GM21723 (cell line): ENCODE results near the gene A2ML1.
A peak's percentile ranks its signal among the peaks of the same experiment; 100 is the strongest.
"Not testable (repeated sequence)": the region's sequence is repeated elsewhere in the genome, so short reads cannot be mapped to it uniquely, and the experiment has no call there.

Experiments
- ATAC-seq: cut with Tn5 transposase; IDR thresholded peaks from one replicate; pipeline ENCODE4 v1.9.1; 2021; ENCODE audit warnings: mild to moderate bottlenecking, moderate library complexity; ENCODE audit not compliant: unreplicated experiment

The A2ML1 gene

DNA sequence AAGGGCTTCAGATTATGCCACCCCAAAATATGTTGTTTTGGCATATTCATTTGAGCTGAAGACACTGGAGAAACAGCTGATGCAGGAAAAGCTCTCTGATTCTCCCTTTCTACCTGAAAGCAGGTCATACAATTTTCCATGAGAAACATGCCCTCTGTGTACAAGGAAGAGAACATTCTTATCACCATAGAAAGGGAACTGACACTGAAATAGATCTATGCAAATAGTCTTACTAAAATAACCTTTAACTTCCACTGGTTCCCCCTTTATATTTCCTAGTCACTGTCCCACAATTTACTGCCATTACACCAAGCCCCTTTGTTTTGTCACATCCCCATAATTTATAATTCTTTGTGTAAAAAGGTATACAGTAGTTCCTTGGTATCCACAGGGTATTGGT lies 82.2 kb downstream of the A2ML1 start:
- no peak for ATAC-seq

DNA sequence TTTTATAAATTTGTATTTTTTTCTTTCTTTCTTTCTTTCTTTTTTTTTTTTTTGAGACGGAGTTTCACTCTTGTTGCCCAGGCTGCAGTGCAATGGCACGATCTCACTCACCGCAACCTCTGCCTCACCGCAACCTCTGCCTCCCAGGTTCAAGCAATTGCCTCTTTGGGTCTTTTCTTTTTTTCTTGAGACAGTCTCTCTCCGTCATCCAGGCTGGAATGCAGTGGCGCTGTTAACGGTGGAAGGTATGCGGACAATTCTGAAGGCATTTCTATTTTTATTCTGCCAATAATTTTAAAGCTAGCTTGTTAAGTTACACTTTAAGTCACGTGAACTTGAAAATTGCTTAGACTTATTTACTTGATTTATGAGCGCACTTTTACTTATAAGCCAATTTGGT lies 83.1 kb downstream of the A2ML1 start:
- ATAC-seq: no peak

DNA sequence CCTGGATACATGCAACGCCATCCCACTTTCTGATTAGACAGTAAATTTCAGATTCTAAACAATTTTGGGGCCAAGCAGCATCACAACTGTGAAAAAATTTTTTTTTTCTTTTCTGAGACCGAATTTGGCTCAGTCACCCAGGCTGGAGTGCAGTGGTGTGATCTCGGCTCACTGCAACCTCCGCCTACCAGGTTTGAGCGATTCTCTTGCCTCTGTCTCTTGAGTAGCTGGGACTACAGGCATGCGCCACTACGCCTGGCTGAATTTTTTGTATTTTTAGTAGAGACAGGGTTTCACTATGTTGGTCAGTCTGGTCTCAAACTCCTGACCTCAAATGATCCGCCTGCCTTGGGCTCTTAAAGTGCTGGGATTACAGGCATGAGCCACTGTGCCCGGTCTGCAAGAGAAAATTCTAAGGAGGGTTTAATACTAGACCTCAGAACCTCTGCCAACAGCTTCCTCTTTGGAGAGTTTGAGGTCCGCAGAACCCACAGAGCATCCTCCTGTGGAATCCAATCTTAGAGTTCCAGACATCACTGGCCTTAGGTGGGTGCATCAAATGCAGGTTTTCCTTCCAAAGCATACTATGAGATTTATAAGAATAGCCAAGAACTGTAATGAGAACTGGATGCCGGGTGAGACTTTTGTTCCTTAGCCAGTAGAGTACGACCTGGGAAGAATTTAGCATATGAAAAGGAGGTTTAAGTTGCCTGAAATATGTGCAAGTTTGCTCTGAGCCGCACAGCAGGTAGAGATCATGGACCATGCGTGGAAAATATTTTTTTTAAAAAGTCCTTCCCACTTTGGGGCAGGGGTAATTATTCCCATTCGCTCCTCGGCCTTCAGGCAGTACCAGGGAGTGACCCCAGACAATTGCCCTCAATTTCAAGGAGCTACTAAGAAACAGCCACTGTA lies 84.1 kb downstream of the A2ML1 start:
- no peak for ATAC-seq

DNA sequence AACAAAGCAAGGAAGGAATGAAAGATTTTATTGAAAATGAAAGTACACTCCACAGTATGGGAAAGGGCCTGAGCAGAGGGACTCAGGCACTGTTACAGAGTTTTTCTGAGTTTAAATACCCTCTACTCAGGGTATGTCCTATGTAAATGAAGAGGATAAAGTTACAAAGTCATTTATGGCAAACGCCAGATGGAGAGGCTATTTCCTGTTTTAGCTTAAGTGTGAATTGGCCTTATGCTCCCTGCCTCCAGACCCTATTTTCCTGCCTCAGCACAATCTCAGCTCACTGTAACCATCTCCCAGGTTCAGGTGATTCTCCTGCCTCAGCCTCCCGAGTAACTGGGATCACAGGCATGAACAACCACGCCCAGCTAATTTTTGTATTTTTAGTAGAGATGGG lies 85.1 kb downstream of the A2ML1 start:
- no peak for ATAC-seq

DNA sequence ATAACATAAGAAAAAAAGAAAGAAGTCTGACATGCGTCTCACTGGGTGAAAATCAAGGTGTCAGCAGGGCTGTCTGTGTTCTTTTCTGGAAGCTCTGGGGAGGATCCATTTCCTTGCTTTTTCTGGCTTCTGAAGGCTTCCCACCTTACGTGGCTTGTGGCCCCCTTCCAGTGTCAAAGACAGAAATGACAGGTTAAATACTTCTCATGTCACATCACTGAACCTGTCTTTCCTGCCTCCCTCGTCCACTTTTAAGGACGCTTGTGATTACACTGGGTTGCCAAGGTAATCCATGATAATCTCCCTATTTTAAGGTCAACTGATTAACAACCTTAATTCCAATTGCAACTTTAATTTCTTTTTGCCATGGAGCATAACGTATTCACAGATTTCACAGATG lies 87.3 kb downstream of the A2ML1 start:
- ATAC-seq: no peak

DNA sequence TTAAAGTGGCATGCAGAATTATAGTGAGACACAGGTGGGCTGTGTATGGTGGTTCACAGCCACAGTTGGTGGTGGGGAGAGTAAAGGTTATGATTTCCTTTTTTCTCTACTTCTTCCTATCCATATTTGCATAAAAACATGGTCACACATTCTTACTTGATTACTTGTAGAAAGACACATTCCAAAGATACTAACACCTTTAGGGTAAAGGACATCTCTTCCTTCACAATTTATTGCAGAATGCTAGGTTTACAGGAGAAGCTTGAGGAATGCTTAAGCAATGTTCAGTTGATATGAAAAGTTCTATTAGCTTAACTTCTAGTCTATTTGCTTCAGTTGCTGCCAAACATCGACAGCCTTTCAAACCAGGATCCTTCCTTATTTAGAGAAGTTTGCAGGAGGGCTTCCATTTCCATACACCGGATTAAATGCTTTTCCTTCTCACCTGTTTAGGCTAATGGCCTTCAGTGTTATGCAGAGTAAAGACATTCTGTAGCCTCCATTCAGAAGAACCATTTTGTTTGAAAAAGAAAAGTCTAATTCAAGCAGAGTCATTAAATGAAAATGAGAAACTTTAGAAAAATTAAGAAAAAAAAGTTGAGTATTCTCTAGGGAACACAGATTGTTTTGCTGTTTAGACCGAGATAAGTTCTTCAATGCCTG lies 89.3 kb downstream of the A2ML1 start:
- ATAC-seq: no peak

DNA sequence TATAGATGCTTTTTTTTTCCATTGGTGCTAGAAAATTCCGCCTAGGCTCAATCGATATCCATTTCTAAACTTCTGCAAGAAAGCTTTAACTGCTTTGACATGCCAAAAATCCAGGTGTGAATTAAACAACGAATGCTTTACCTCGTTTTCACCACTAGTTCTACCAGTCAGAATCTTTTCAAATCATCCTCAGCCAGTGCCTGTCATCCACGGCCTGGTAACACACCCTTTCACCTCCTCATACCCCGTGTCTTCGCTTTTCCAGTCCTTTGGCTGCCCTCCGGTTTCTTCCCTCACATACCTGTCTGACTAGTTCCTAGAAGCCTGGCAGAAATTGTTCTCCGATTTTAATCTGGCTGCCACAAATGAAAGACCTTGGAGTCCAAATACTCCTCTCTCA lies 90.5 kb downstream of the A2ML1 start:
- no peak for ATAC-seq

DNA sequence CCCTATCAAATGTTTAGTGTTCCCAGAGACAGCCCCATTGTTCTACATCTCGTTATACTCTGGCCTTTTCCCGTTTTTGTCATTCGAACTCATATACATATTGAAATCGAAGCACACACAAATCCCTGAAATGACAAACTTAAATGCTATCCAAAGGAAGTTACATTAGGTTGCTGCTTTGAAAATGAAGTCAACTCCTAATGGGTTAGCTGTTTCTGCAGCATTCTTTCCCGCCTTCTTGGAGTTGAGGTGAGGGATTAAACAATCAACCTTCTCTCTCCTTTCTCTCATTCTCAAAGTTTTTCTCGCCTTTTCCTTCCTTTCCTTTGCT lies 91.2 kb downstream of the A2ML1 start:
- no peak for ATAC-seq

DNA sequence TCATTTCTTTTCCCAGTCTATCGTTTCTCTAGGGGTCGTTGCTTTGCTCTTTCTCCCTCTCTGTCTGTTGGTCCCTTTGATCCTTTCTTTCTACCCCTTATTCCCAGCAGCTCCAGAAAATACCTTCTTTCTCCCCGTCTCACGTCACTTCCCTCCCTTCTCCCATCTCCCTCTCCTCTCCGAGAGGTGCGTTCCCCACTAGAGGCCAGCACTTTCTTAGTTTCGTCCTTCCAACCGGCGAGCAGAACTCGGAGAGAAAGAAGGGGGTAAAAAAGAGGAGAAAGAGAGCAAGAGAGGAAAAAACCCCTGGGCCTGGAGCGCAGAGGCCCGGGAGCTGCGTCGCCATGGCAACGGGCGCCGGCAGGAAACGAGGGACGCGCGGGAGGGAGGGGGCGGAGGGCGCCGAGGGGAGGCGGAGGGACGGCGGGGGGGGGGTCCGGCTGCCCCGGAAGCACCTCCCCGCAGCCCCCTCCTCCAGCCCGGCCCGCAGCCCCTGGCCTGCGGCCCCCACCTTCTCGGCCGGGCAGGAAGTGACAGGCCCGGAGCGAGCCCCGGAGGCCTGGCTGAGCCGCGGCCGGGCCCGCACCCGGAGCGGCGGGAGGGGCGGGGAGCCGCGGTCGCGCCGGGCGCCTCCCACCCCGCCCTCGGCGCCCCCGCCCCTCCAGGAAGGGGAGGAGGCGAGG lies 91.8 kb downstream of the A2ML1 start, which contains the start of gene PHC1:
Gene PHC1 (plus strand): TSS at position 477 of the 683 bp plus-strand sequence. CDS start 3,169 bp downstream, outside the sequence.
- peak; percentile 64 for ATAC-seq

DNA sequence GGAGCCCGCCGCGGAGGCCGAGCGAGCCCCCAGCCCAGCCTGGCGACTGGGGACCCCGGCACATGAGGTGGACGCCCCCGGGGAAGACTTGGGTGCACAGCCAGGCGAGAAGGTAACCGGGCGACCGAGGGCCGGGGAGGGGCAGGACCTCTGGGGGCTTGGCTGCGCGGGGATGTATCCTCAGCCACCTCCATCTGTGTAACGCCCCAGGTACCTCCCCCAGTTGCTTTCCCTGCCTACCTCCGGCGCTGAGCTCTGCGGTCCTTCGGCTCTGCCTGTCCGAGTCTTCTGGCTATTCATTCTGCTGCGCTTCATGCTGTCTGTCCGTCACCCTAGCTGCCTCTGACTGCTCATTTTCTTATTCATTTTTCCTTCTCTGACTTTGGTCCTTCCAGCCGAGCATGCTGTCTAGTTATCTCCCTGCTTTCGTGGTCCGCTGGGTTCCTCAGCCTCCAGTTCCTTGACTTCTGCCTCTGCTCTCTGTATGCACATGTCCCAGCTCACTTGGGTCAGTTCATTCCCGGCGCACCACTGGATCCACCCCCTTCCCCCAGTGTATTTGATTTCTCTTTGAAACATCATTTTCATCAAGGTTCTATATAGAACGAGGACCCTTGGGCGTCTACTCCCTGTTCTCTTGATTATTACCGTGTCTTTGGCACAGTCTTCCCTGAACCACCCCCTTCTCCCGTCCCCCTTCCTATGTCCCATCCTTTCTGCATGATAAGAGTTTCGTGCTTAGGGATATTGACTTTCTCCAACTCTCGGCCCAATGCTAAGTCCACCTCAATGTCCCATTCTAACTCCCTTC lies 92.5 kb downstream of the A2ML1 start:
- ATAC-seq: peak; percentile 80

DNA sequence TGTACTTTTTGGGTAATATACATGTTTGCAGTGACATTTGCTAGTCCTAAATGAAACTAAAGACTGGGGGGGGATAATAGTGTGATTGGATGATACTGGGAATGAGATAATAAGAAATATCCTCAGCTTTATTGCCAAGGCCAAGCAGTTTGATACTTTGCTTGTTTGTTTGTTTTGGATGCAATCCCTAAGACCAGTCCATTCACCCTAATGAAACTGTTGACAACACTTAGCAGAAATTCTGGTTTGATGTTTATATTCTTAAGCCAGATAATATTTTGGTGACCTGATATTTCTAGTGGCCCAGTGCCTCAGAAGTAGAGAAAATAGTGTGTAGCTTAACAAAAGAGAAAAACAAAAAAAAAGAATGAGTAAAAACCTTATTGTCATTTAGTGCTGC lies 93.7 kb downstream of the A2ML1 start:
- ATAC-seq: no peak

DNA sequence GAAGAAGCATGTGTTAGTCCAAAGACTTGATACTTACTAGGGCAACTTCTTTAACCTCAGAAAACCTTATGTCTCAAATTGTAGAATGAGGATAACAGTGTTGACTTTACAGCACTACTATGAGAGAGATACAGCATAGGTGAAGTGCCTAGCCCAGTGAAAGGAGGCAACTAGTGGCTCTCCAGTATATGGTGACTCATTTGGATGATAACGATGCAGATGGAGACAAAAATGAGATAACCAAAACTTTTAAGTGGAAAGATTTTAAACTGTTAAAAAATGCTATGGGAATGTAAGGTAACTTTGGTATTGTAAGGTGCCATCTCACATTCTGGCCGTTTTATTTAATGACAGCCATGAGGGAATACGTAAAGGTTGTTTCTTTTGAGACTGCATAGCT lies 94.6 kb downstream of the A2ML1 start:
- ATAC-seq: no peak

DNA sequence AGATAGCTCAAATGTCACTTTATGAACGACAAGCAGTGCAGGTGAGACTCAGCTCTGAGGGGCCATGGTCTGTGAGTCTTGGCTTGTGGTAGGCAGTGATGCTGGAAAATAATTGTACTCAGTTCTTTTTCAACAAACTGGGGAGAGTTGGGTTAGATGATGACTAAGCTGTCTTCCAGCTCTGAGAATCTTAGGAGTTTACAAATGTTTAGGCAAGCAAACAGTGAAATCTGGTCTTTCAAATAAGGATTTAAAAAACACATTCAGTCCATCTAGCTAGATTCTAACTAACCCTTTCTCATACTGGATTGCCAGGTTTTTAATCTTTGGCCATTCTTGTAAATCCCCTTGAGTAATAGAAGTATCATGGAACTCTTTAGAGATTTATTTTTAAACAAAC lies 95.3 kb downstream of the A2ML1 start:
- no peak for ATAC-seq

DNA sequence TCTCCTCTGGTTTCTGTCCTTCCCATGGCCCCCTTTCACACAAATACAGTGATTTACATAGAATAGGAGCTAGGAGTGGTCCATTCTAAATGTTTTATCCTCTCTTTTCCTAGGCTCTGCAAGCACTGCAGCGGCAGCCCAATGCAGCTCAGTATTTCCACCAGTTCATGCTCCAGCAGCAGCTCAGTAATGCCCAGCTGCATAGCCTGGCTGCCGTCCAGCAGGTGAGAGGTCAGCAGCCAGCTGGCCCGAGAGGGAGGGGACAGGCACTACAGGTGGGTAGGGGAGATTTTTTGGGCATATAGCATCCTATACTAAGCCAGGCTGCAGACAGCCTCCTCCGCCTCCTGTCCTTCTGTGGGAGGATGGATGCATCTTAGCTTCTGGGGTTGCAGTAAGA lies 97.2 kb downstream of the A2ML1 start:
- not testable (repeated sequence) for ATAC-seq

DNA sequence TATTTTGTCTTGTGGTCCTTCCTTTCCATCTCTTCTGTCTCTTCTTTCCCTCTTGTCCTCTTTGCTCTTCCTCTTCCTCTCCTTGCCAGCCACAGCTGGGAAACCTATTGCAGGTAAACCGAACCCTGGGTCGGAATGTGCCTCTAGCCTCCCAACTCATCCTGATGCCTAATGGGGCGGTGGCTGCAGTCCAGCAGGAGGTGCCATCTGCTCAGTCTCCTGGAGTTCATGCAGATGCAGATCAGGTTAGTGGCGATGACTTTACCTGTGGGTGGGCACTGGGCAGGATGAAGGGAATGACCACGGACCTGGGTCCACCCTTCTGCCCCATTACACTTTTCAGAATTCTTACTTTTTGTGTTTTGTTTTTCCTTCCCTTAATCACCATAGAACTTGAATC lies 100.1 kb downstream of the A2ML1 start:
- no peak for ATAC-seq
